ENCODE measurements around the gene HOXB9. TPM values are rescaled to one million over a fixed set of nuclear protein-coding genes. Genes with fewer than 3 reads are reported as not detected.

Gene HOXB9
- total and polyA plus RNA-seq, 10 of the 15 experiments (the other 5 are each of a cell fraction or from before 2014, with no cell fraction given): 0.01 to 0.49 (median 0.09) TPM; not detected in 5

GRCh38 chr17:48624544-48625494 lies 1.3 kb downstream of the HOXB9 start:
- WGBS (ENCODE audit: insufficient coverage, insufficient replicate concordance, low lambda C conversion rate, missing lambda C conversion rate): 15% methylated on average over 29 of the region's 66 CpGs
- intact Hi-C loops (cut with micrococcal nuclease; ENCODE audit: unreplicated experiment) (no loop called here), in situ Hi-C loops (cut with MboI) (loop anchor here (10.0 kb wide), 1 partner anchor 780 kb away; the partner anchor contains the start of gene SCRN2)
- ATAC-seq (peak; percentile 44), FAIRE-seq (no peak), DNase-seq (ENCODE audit: low read depth, low spot score) (no peak)
- ChIA-PET CTCF (interaction anchor here (0.8 to 3.7 kb wide), 6 partner anchors 12 to 599 kb away, joined by 3 to 16 read pairs (median 6); no protein-coding TSS in a partner anchor), POLR2A (interaction anchor here (0.6 to 1.8 kb wide), 2 partner anchors 15 kb away, joined by 3 to 5 read pairs; no protein-coding TSS in a partner anchor), RAD21 (ENCODE audit: unreplicated experiment) (interaction anchor here (1.0 to 1.4 kb wide), 3 partner anchors 12 to 600 kb away, joined by 3 to 4 read pairs (median 4); no protein-coding TSS in a partner anchor), SMC1A (ENCODE audit: uncharacterized antibody, unreplicated experiment) (no interaction called here)
- Histone ChIP-seq H3K9ac (ENCODE audit: control insufficient read depth, insufficient read depth, low read length) (no peak overlapping the region), H3K4me3 (peak overlapping the region; percentile 65; the same call in 1 of the 2 replicates), H3K79me2 (ENCODE audit: control insufficient read depth, insufficient read depth, low read length) (no peaks in the 10 kb centered on the region), H3K4me1 (ENCODE audit: control insufficient read depth, insufficient read depth, low read length) (no peaks in the 10 kb centered on the region), H3K36me3 (ENCODE audit: control insufficient read depth in 2 of 2, insufficient read depth in 2 of 2, low read length in 1 of 2) (no peaks in the 10 kb centered on the region; a peak in 1 of 4 replicates), H3K4me2 (ENCODE audit: control insufficient read depth, insufficient read depth) (peak overlapping the region; percentile 79), H3K27me3 (replicated peaks in 1 of 2; ENCODE audit: control insufficient read depth in 2 of 2, insufficient read depth in 2 of 2, low read length in 1 of 2) (peaks cover 38 to 42% of the 10 kb centered on the region in 2 experiments), H3K9me3 (replicated peaks; ENCODE audit: control insufficient read depth, insufficient read depth, low read length) (no peaks in the 10 kb centered on the region), H3K27ac (ENCODE audit: control insufficient read depth, insufficient read depth) (no peak overlapping the region), H4K20me1 (ENCODE audit: control insufficient read depth, insufficient read depth) (no peaks in the 10 kb centered on the region), H2AFZ (ENCODE audit: control insufficient read depth, low read depth, low read length) (no peak overlapping the region)
- BruUV-seq (replicated peaks): no TSS peak
- TF ChIP-seq SUZ12 (IDR thresholded peaks at IDR 0.05; ENCODE audit: unreplicated experiment): peak; percentile 47
- TF ChIP-seq FOXM1 (IDR thresholded peaks at IDR 0.05; ENCODE audit: low read depth, low read length): no peak

DNA sequence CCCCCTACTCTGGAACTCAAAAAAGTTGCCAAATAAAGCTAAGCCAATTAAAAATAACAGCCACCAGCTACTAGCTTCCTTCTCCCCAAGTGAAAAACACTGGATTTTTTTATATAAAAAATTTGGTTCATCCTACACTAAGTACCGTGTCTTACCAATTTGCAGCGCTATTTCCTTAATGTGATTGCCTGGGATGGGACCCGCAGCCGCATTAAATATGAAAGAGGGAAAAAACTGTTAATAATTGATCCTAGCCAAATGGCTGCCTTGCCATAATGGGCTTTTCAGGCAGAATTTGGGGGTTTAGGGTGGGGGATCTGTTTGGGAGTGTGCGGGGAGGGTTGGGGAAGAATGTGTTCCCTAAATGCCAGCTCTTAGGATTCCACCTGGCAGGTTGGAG lies 2.0 kb downstream of the HOXB9 start:
- RAD21 ChIA-PET (ENCODE audit: unreplicated experiment): interaction anchor here (1.6 kb wide), 1 partner anchor 15 kb away, joined by 4 read pairs; no protein-coding TSS in a partner anchor
- Histone ChIP-seq H3K9ac (ENCODE audit: control insufficient read depth, insufficient read depth, low read length) (no peak overlapping the region), H4K20me1 (ENCODE audit: control insufficient read depth, insufficient read depth) (no peaks in the 10 kb centered on the region), H3K4me2 (ENCODE audit: control insufficient read depth, insufficient read depth) (no peak overlapping the region), H3K27me3 (replicated peaks in 1 of 2; ENCODE audit: control insufficient read depth in 2 of 2, insufficient read depth in 2 of 2, low read length in 1 of 2) (peaks cover 40 to 47% of the 10 kb centered on the region in 2 experiments), H3K9me3 (replicated peaks; ENCODE audit: control insufficient read depth, insufficient read depth, low read length) (no peaks in the 10 kb centered on the region), H3K4me3 (no peak overlapping the region), H3K79me2 (ENCODE audit: control insufficient read depth, insufficient read depth, low read length) (no peaks in the 10 kb centered on the region), H3K36me3 (ENCODE audit: control insufficient read depth in 2 of 2, insufficient read depth in 2 of 2, low read length in 1 of 2) (no peaks in the 10 kb centered on the region; a peak in 1 of 4 replicates), H2AFZ (ENCODE audit: control insufficient read depth, low read depth, low read length) (no peak overlapping the region), H3K4me1 (ENCODE audit: control insufficient read depth, insufficient read depth, low read length) (no peaks in the 10 kb centered on the region), H3K27ac (ENCODE audit: control insufficient read depth, insufficient read depth) (no peak overlapping the region)
- WGBS (ENCODE audit: insufficient coverage, insufficient replicate concordance, low lambda C conversion rate, missing lambda C conversion rate): 87% methylated on average over 5 of the region's 5 CpGs
- DNase-seq (ENCODE audit: low read depth, low spot score) (no peak), ATAC-seq (no peak), FAIRE-seq (no peak)
- POLR2A ChIA-PET: interaction anchor here (1.8 kb wide), 1 partner anchor 15 kb away, joined by 5 read pairs; no protein-coding TSS in a partner anchor
- no TSS peak for BruUV-seq (replicated peaks)
- in situ Hi-C loops (cut with MboI): loop anchor here (10.0 kb wide), 1 partner anchor 779 kb away; the partner anchor contains the start of gene SCRN2
- SMC1A ChIA-PET (ENCODE audit: uncharacterized antibody, unreplicated experiment): no interaction called here
- TF ChIP-seq SREBF1 (IDR thresholded peaks at IDR 0.05; ENCODE audit: low read length): no peak
- TF ChIP-seq, protein P1, sequence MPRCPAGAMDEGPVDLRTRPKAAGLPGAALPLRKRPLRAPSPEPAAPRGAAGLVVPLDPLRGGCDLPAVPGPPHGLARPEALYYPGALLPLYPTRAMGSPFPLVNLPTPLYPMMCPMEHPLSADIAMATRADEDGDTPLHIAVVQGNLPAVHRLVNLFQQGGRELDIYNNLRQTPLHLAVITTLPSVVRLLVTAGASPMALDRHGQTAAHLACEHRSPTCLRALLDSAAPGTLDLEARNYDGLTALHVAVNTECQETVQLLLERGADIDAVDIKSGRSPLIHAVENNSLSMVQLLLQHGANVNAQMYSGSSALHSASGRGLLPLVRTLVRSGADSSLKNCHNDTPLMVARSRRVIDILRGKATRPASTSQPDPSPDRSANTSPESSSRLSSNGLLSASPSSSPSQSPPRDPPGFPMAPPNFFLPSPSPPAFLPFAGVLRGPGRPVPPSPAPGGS (IDR thresholded peaks at IDR 0.05; ENCODE audit: borderline replicate concordance, insufficient read depth, low read depth, low read length, poor library complexity, severe bottlenecking): no peak
- intact Hi-C loops (cut with micrococcal nuclease; ENCODE audit: unreplicated experiment): no loop called here
- CTCF ChIA-PET: interaction anchor here (0.8 to 3.7 kb wide), 5 partner anchors 8 to 544 kb away, joined by 3 to 15 read pairs (median 5); no protein-coding TSS in a partner anchor
